Neural cell (in vitro differentiated cells): ENCODE results near the gene HNRNPUL1. TPM values are rescaled to one million over a fixed set of nuclear protein-coding genes. Genes with fewer than 3 reads are reported as not detected.

Experiments
- H2AFZ ChIP-seq: fragments of 200-600, 300-800 bp; sonication (generic), shearing (Covaris generic); 2 replicates; pipeline ENCODE4 v1.6.0; 2014; ENCODE audit warnings: low read depth, mild to moderate bottlenecking, antibody characterized with exemption, low read length, moderate library complexity
- H3F3A ChIP-seq: fragments of 200-600 bp; shearing (Covaris generic); 2 replicates; pipeline ENCODE4 v1.6.1; 2016; ENCODE audit warnings: mild to moderate bottlenecking, moderate library complexity, mixed read lengths, antibody characterized with exemption, low read length; ENCODE audit not compliant: insufficient read depth, poor library complexity, severe bottlenecking
- H3K27ac ChIP-seq: fragments of 200-600, 300-800 bp; sonication (generic), shearing (Covaris generic); 2 replicates; pipeline ENCODE4 v1.5.1; 2014; ENCODE audit warnings: mild to moderate bottlenecking, low read length, moderate library complexity
- H3K27me3 ChIP-seq: fragments of 300-800, 200-600 bp; sonication (generic), shearing (Covaris generic); 2 replicates; pipeline ENCODE4 v1.6.0; 2014; ENCODE audit warnings: mild to moderate bottlenecking, low read depth, low read length, moderate library complexity; ENCODE audit not compliant: insufficient read depth
- H3K36me3 ChIP-seq: fragments of 300-800, 200-600 bp; sonication (generic), shearing (Covaris generic); 2 replicates; pipeline ENCODE4 v1.5.1; 2014; ENCODE audit warnings: mild to moderate bottlenecking, antibody characterized with exemption, low read length, moderate library complexity; ENCODE audit not compliant: insufficient read depth
- H3K4me2 ChIP-seq: fragments of 300-800, 200-600 bp; sonication (generic), shearing (Covaris generic); 2 replicates; pipeline ENCODE4 v1.6.0; 2014; ENCODE audit warnings: mild to moderate bottlenecking, low read length
- H3K4me3 ChIP-seq: fragments of 300-800, 200-600 bp; sonication (generic), shearing (Covaris generic); 2 replicates; pipeline ENCODE4 v1.5.1; 2014; ENCODE audit warnings: mild to moderate bottlenecking, low read length, moderate library complexity
- H3K79me2 ChIP-seq: fragments of 200-600 bp; shearing (Covaris generic); replicated peaks from 2 replicates; pipeline ENCODE4 v1.6.0; 2014; ENCODE audit warnings: mild to moderate bottlenecking, low read length, moderate library complexity; ENCODE audit not compliant: insufficient read depth
- H3K9ac ChIP-seq: fragments of 300-800, 200-600 bp; sonication (generic), shearing (Covaris generic); 2 replicates; pipeline ENCODE4 v1.6.1; 2016; ENCODE audit warnings: mild to moderate bottlenecking, low read length, mixed read lengths
- H3K9me2 ChIP-seq: fragments of 200-600 bp; shearing (Covaris generic); 2 replicates; pipeline ENCODE4 v1.6.1; 2016; ENCODE audit warnings: mild to moderate bottlenecking, low read length, mixed read lengths; ENCODE audit not compliant: insufficient read depth
- H3K9me3 ChIP-seq: fragments of 200-600, 300-800 bp; sonication (generic), shearing (Covaris generic); 2 replicates; pipeline ENCODE4 v1.6.1; 2016; ENCODE audit warnings: mild to moderate bottlenecking, mixed run types, low read length, moderate library complexity, mixed read lengths
- H4K20me1 ChIP-seq: fragments of 200-600 bp; shearing (Covaris generic); 2 replicates; pipeline ENCODE4 v1.6.1; 2016; ENCODE audit warnings: mild to moderate bottlenecking, mixed run types; ENCODE audit not compliant: insufficient read depth
- EP300 ChIP-seq: fragments of 450-650 bp; conservative IDR thresholded peaks from 2 replicates; pipeline ENCODE4 v1.6.1; 2014; ENCODE audit warnings: antibody characterized with exemption, mild to moderate bottlenecking, moderate library complexity; ENCODE audit not compliant: poor library complexity, severe bottlenecking
- MXI1 ChIP-seq: fragments of 450-650 bp; conservative IDR thresholded peaks from 2 replicates; pipeline ENCODE4 v1.6.1; 2014; ENCODE audit warnings: antibody characterized with exemption, mild to moderate bottlenecking; ENCODE audit not compliant: poor library complexity, severe bottlenecking
- RAD21 ChIP-seq: fragments of 450-650 bp; conservative IDR thresholded peaks from 2 replicates; pipeline ENCODE4 v1.6.1; 2014; ENCODE audit warnings: antibody characterized with exemption, mild to moderate bottlenecking, moderate library complexity
- SMC3 ChIP-seq: fragments of 450-650 bp; conservative IDR thresholded peaks from 2 replicates; pipeline ENCODE4 v1.6.1; 2014; ENCODE audit warnings: antibody characterized with exemption, mild to moderate bottlenecking, moderate library complexity; ENCODE audit not compliant: poor library complexity
- polyA plus RNA-seq: library from polyadenylated mRNA; depleted of rRNA; stranded (reverse); fragments of >200 nt; gene quantifications from 2 replicates; pipeline ENCODE4 v1.2.3, GENCODE V29; 2014
- TF ChIP-seq, protein P1 (sequence below): IDR thresholded peaks from 2 replicates; pipeline ENCODE4 v1.6.1; 2012; ENCODE audit warnings: borderline replicate concordance
- TF ChIP-seq, protein P2 (sequence below): fragments of 450-650 bp; IDR thresholded peaks from 2 replicates; pipeline ENCODE4 v1.5.1; 2014; ENCODE audit warnings: antibody characterized with exemption, mild to moderate bottlenecking, moderate library complexity; ENCODE audit not compliant: poor library complexity, severe bottlenecking

Gene HNRNPUL1
- polyA plus RNA-seq, 1 donor from 2014 or later: 34.6 TPM

DNA sequence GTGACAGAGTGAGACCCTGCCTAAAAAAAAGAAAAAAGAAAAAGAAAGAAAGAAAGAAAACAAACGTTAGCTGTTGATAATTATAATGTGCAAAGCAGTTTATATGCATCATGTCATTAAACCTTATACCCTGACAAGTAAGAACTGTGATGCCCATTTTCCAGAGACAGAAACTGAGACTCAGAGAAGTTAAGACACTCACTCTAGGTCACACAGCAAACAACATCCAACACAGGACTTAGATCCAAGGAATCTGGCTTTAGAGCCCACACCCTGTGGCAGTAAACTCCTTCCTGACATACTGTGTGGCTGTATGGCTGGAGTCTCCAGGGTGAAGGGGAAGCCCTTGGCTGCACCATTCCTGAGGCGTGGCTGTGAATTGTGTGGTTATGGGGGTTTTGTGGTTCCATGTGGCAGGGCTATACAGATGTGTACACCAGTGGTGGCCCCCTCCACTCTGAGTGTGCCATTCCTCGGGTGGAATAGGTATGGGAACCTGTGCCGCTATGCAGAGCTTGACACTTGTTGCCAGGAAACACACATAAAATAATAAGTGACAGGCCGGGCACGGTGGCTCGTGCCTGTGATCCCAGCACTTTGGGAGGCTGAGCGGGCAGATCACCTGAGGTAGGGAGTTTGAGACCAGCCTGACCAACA, 29.5 kb upstream of the HNRNPUL1 start:
- Histone ChIP-seq H4K20me1 (no peaks in the 10 kb centered on the region), H3K79me2 (no peaks in the 10 kb centered on the region), H2AFZ (no peak overlapping the region), H3K4me3 (no peak overlapping the region), H3K9me2 (no peaks in the 10 kb centered on the region), H3F3A (no peaks in the 10 kb centered on the region), H3K9me3 (no peaks in the 10 kb centered on the region), H3K36me3 (no peaks in the 10 kb centered on the region), H3K27ac (no peak overlapping the region), H3K9ac (no peak overlapping the region), H3K4me2 (no peak overlapping the region), H3K27me3 (no peaks in the 10 kb centered on the region)
- no peak for TF ChIP-seq EP300

DNA sequence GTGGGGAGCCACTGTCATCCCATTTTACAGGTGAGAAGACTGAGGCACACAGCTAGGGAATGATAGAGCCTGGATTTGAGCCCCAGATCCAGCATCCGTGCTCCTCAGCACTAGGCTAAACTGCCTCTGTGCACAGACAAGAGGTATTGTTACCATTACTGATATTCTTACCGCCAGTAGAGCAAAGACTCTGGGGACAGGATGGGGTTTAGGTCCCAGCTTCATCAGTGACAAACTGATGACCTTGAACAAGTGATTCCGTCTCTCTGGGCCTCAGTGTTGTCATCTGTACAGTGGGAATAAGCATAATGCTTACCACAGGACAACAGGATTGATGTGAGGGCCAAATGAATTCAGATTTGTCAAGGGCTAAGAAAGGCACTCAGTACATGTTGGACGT, 28.7 kb upstream of the HNRNPUL1 start:
- TF ChIP-seq, protein P1, sequence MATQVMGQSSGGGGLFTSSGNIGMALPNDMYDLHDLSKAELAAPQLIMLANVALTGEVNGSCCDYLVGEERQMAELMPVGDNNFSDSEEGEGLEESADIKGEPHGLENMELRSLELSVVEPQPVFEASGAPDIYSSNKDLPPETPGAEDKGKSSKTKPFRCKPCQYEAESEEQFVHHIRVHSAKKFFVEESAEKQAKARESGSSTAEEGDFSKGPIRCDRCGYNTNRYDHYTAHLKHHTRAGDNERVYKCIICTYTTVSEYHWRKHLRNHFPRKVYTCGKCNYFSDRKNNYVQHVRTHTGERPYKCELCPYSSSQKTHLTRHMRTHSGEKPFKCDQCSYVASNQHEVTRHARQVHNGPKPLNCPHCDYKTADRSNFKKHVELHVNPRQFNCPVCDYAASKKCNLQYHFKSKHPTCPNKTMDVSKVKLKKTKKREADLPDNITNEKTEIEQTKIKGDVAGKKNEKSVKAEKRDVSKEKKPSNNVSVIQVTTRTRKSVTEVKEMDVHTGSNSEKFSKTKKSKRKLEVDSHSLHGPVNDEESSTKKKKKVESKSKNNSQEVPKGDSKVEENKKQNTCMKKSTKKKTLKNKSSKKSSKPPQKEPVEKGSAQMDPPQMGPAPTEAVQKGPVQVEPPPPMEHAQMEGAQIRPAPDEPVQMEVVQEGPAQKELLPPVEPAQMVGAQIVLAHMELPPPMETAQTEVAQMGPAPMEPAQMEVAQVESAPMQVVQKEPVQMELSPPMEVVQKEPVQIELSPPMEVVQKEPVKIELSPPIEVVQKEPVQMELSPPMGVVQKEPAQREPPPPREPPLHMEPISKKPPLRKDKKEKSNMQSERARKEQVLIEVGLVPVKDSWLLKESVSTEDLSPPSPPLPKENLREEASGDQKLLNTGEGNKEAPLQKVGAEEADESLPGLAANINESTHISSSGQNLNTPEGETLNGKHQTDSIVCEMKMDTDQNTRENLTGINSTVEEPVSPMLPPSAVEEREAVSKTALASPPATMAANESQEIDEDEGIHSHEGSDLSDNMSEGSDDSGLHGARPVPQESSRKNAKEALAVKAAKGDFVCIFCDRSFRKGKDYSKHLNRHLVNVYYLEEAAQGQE: no peak
- TF ChIP-seq SMC3: no peak
- no peak for TF ChIP-seq MXI1
- TF ChIP-seq RAD21: no peak
- no peaks in the 10 kb centered on the region for H3F3A ChIP-seq

DNA sequence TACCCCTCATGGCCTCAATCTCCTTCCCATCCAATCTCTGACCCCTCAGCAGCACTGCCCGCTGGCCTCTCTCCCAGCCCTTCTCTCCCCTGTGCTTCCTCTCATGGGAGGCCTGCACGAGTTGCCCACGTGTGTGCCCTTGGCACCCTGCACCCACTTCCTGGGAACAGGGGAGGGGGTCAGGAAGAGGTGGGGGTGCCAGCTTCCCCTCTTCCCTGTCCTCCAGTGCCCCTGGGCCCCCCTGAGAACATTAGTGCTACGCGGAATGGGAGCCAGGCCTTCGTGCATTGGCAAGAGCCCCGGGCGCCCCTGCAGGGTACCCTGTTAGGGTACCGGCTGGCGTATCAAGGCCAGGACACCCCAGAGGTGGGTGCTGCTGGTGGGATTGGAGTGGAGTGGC, 25.9 kb upstream of the HNRNPUL1 start:
- Histone ChIP-seq H3K9me3 (no peaks in the 10 kb centered on the region), H4K20me1 (no peaks in the 10 kb centered on the region), H2AFZ (no peak overlapping the region), H3K9me2 (no peaks in the 10 kb centered on the region), H3F3A (no peaks in the 10 kb centered on the region), H3K27me3 (no peaks in the 10 kb centered on the region), H3K27ac (no peak overlapping the region), H3K4me3 (no peak overlapping the region), H3K9ac (no peak overlapping the region), H3K4me2 (no peak overlapping the region), H3K79me2 (no peaks in the 10 kb centered on the region), H3K36me3 (no peaks in the 10 kb centered on the region)
- TF ChIP-seq, protein P2, sequence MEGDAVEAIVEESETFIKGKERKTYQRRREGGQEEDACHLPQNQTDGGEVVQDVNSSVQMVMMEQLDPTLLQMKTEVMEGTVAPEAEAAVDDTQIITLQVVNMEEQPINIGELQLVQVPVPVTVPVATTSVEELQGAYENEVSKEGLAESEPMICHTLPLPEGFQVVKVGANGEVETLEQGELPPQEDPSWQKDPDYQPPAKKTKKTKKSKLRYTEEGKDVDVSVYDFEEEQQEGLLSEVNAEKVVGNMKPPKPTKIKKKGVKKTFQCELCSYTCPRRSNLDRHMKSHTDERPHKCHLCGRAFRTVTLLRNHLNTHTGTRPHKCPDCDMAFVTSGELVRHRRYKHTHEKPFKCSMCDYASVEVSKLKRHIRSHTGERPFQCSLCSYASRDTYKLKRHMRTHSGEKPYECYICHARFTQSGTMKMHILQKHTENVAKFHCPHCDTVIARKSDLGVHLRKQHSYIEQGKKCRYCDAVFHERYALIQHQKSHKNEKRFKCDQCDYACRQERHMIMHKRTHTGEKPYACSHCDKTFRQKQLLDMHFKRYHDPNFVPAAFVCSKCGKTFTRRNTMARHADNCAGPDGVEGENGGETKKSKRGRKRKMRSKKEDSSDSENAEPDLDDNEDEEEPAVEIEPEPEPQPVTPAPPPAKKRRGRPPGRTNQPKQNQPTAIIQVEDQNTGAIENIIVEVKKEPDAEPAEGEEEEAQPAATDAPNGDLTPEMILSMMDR: no peak

More for the DNA sequence above, 28.7 kb upstream of the HNRNPUL1 start:
- Histone ChIP-seq H3K9ac (no peak overlapping the region), H4K20me1 (no peaks in the 10 kb centered on the region), H3K27ac (no peak overlapping the region), H3K4me2 (no peak overlapping the region), H3K9me2 (no peaks in the 10 kb centered on the region), H2AFZ (no peak overlapping the region), H3K9me3 (no peaks in the 10 kb centered on the region), H3K4me3 (no peak overlapping the region), H3K27me3 (no peaks in the 10 kb centered on the region), H3K36me3 (no peaks in the 10 kb centered on the region), H3K79me2 (no peaks in the 10 kb centered on the region)
